C4-2B (cell line): Measurements from ENCODE around the gene ETV6.

Experiments used
- H3K27ac ChIP-seq: fragments of 450-650 bp; 2 replicates; pipeline ENCODE4 v1.5.1; 2017
- ZFX ChIP-seq: fragments of 450-650 bp; IDR thresholded peaks from 2 replicates; pipeline ENCODE4 v1.6.1; 2017
- TF ChIP-seq, protein P1 (sequence below): fragments of 450-650 bp; conservative IDR thresholded peaks from 2 replicates; pipeline ENCODE4 v1.5.1; 2017; ENCODE audit warnings: mild to moderate bottlenecking

Gene ETV6

GRCh38 chr12:11771895-11772502 lies 122.5 kb downstream of the ETV6 start:
- TF ChIP-seq, protein P1, sequence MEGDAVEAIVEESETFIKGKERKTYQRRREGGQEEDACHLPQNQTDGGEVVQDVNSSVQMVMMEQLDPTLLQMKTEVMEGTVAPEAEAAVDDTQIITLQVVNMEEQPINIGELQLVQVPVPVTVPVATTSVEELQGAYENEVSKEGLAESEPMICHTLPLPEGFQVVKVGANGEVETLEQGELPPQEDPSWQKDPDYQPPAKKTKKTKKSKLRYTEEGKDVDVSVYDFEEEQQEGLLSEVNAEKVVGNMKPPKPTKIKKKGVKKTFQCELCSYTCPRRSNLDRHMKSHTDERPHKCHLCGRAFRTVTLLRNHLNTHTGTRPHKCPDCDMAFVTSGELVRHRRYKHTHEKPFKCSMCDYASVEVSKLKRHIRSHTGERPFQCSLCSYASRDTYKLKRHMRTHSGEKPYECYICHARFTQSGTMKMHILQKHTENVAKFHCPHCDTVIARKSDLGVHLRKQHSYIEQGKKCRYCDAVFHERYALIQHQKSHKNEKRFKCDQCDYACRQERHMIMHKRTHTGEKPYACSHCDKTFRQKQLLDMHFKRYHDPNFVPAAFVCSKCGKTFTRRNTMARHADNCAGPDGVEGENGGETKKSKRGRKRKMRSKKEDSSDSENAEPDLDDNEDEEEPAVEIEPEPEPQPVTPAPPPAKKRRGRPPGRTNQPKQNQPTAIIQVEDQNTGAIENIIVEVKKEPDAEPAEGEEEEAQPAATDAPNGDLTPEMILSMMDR: no peak
- no peak overlapping the region for H3K27ac ChIP-seq

DNA sequence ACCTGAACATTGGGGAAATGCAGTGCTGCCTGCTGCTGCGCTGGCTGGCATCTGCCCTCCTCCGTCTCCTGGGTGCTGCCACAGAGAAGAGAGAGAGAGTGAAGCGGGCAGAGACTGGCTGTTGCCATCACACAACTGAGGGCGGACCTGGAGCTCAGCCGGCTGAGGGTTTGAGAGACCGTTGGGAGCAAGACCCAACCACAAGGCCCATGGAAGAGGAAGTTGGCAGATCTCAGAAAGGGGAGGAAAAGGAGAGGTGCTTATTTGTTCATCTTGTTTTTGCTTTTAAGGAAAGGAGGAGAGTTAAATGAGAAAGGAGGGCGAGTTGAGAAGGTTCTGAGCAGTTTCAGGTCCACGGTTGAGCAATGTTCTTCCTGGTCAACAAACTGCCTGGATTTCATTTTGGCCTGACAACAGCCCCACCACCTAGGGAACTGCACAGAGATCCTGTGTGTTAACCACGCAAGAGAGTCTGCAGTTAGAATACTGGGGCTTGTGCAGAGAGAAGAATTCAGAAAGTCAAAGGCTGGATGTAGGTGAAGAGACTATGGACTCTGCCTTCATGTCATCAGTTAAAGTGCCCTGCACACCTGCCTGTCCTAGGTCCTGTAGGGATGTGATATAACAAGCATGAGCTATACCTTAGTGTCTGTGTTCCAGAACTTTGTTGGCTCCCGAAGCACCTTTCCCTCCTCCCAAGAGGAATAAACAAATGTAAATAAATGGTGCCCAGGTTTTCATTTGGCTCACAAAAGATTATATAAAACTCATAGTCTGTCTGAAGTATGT lies 124.6 kb downstream of the ETV6 start:
- no peak overlapping the region; the same call in 1 of the 2 replicates for H3K27ac ChIP-seq
- TF ChIP-seq ZFX: no peak
- TF ChIP-seq, protein P1: no peak

DNA sequence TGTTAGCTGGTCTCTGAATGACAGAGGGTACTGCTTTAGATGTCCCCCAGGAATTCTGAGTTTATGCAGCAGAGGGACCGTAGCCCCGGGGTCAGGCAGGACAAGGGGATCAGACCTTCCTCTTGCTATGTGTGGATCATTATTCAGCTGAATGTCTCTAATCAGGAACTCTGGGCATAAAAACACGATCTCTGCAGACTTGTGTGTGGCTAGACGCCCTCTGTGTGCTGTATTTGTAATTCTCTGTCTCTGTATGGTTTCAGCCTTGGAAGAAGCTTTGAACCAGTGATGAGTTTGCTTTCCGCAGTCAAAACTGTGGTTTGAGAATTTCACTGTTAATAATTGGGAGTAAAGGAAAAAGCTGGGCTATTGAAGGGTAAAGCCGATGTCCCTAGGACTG lies 125.3 kb downstream of the ETV6 start:
- no peak for TF ChIP-seq ZFX
- TF ChIP-seq, protein P1: no peak
- H3K27ac ChIP-seq: no peak overlapping the region; the same call in 1 of the 2 replicates

- no peak for TF ChIP-seq ZFX
- TF ChIP-seq, protein P1: no peak
- no peak overlapping the region for H3K27ac ChIP-seq
Observed at GRCh38 chr12:11776316-11776715, 126.8 kb downstream of the ETV6 start.

GRCh38 chr12:11777451-11777850 lies 128.0 kb downstream of the ETV6 start:
- no peak for TF ChIP-seq ZFX
- TF ChIP-seq, protein P1: no peak
- H3K27ac ChIP-seq: no peak overlapping the region

GRCh38 chr12:11777962-11778361 lies 128.5 kb downstream of the ETV6 start:
- no peak overlapping the region for H3K27ac ChIP-seq
- no peak for TF ChIP-seq ZFX
- TF ChIP-seq, protein P1: no peak
